Measurements from ENCODE around the gene ATP13A3.

Gene ATP13A3

DNA sequence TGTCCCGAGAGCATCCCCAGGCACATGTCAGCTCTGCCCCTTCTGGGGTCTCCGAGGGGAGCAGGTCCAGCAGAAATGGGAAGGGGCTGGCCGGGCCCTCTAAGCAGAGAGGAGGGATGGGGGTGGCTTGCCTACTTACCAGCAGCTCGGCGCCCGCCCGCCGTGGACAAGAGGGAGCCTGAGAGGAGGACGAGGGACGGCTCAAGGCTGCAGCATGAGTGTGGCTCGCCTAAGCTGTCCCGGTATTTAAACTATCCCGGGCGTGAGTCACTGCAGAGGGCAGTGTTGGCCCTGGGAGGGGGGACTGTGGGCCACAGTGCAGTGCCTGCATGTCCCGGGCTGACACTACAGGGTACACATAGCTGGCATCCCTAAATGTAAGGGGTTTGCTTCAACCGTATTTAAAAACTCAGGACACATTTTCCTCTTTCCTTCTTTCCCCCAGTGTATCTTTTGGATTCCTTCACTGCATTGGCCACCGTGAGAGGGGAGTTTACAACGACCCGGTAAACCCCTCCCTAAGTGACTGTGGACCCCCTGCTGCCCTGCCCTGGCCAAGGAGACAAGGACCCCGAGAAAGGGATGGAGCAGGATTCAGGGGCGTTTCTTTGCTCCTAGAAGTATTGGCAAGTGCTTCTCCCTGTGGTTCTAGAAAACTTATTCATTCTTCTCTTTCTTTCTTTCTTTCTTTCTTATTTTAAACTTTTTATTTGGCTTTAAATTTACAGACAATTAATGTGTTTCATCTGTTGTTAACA is 117.1 kb downstream of the ATP13A3 start, which contains the start of gene LRRC15:
Gene LRRC15, minus strand, starts transcription at position 222 of the 758 bp plus-strand sequence. CDS start 8,700 bp downstream, outside the sequence.
- DNase-seq (ENCODE audit: low spot score), result peak; percentile 83

DNA sequence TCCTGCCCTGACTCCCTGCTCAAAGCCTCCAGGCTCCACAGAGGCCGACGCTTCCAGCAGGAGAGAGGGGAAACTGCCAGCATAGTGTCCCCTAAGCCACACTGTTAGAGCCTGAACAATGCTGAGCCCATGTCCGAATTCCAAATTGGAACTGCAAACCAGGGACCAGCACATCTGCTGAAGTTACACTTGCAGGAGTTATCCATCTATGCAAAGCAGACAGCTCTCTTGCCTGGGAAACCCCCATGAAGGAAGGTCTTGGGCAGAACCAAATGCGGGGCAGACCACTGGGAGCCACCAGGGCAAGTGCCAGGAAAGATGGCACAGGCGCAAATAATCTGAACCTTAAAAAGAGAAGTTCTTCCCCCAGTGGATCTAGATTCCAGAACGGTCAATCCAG is 117.9 kb downstream of the ATP13A3 start:
- DNase-seq (ENCODE audit: low spot score), result no peak

DNA sequence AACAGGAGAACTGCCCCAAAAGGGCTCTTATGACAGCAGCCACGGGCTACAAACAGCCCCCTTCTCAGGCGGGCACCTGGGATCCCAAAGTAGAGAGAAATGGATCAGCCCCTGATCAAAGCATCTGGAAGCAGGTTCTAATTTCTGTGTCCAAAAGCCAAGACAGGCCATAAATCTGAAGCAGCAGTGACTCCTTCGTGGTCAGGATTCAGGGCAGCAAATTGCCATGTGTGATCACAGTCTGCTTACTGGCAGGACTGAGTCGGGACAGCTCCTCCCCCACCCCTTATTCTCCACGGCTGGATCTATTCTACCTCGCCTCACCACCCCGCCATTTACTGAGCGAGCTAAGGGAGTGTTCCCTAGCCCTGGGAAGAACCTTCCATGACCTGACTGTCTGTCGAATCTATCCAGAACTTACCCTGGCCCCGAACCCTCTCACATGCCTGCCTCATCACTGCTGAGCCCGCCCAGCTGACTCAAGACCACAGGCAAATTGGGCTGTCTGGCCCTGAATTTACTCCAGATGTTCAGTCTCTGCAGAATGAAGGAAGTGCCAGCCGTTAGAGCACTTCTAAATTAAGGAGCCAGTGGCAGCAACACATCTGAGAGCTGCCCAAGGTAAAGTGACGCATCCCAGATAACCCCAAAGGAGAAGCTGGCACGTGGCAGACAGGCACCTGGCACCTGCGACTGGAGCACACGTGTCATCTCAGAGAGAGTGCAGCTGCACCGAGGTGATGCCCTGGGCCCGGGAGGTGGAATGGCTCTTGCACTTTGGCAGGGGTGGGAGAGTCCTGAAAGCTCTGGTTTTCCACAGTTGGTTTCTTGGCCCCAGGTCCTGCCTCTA is 118.6 kb downstream of the ATP13A3 start:
- peak; percentile 62 for DNase-seq (ENCODE audit: low spot score)

DNA sequence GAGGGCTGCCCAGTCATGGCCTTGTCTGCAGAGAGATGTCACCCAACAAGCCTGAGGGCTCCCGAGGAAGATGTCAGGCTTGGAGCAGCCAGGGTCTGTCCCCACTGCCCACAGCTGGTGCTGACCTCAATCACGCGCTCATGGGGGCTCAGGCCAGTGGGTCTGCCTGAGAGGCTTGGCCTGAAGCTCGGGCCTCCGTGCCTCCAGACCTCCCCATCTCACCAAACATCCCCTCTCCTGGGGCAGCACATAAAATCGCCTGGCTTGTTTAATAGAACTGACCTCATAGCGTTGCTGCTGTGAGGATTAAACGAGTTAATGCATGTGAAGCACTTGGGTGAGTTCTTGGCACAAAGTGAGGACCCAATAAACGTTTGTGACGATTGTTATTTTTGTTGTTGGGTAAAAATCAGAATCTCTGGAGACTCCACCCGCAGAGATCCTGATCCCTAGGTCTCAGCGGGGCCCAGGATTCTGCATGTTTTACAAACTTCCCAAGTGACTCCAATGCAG is 120.8 kb downstream of the ATP13A3 start:
- DNase-seq (ENCODE audit: low spot score), result no peak

DNA sequence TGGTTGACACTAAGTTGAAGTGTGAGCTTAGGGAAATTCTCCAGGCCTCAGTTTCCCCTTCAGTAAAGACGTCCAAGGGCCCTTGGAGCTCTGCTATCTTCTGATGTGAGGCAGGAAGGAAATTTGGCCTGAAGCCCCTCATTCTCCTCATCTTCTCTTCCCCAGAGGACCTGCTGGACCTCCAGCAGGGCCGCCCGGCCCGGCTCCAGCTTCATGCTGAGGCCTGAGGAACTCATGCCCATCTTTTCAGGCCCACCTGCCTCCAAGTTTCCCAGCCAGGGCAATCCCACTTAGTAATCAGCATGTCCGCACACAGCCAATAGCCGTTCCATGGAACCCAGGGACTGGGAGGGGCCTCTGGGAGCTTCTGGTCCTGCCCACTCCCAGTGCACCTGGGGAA is 121.3 kb downstream of the ATP13A3 start:
- DNase-seq (ENCODE audit: low spot score), result no peak

DNA sequence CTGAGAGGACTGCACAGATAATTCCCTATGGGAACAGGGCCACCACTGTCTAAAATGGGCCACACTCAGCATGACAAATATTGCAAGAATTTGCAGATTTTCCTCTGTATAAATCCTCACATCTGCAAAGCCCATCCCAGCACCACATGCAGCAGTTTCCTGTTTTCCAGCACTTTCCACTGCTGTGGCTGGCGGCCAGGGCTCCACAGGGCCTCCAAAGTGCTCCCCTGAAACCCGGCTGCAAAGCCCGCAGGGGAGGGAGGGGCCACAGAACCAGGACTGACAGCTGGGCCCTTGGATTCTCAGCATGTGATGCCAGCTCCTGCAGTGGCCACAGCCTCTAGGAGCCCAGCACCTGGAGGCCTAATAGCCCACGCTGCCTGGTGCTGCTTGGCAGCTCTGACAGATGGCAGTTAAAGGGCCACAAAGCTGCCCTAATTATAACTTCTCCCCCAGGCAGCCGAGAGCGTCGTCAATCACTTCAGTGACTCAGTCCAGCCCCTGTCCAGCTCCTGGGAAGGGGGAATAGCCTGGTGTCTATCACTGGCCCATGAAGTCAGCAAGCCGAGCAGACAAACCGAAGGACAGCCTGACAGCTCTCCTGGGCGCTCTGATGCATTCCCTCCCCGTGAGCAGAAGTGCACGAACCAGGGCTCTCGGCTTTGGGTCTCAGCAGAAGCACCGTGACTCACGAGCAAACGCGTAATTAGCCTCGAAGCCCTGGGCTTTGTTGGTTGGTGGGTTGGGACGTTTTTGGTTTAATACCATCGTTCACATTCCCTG is 122.0 kb downstream of the ATP13A3 start:
- DNase-seq (ENCODE audit: low spot score), result peak; percentile 56

DNA sequence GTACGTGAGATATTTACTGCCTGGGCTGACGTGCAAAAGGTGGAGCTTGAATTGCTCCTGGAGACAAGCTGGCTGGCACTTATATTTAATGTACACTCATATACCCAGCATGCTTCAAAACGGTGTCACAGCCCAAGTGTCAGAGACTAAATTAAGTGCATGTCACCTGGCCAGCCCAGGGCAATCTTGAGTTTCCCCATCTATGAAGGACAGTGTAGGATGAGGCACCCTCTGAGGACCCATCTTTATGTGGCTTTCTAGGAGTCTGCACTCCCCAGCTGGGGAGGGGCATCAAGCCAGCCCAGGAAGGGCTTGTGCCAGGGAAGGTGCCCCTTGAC is 122.5 kb downstream of the ATP13A3 start:
- no peak for DNase-seq (ENCODE audit: low spot score)

DNA sequence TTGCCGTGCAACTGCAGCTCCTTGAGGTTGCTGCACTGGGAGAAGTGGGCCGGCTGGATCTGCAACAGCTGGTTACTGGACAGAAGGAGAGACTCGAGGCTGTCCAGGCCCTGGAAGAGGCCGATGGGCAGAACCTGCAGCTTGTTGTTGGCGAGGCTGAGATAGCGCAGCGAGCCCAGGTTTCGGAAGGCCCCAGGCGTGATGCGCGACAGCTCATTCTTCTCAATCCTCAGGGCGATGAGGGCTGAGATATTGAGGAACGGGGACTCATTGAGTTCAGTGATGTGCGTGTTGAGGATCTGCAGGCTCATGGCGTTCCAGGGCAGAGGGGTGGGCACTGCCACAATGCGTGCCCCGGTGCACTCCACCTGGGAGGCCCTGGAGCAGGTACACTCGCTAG is 126.2 kb downstream of the ATP13A3 start:
- no peak for DNase-seq (ENCODE audit: low spot score)

DNA sequence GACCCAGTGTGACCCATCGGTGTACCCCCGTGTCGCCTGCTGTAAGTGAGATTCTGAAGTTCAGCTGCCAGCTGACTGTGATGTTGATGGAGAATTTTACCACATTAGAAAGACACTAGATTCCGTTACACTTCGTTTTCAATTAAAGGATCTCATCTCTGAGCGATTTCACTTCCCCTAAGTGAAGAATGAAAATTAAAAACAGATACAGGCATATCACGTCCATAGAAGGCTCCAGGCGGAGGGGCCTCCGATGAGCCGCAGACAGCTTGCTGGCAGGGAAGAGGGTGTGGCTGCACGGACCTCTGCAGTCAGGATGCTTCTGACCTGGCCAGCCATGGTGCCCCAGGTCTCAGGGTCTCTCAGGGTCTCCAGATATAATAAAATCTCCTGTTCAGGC is 129.1 kb downstream of the ATP13A3 start:
- DNase-seq (ENCODE audit: low spot score), result no peak

DNA sequence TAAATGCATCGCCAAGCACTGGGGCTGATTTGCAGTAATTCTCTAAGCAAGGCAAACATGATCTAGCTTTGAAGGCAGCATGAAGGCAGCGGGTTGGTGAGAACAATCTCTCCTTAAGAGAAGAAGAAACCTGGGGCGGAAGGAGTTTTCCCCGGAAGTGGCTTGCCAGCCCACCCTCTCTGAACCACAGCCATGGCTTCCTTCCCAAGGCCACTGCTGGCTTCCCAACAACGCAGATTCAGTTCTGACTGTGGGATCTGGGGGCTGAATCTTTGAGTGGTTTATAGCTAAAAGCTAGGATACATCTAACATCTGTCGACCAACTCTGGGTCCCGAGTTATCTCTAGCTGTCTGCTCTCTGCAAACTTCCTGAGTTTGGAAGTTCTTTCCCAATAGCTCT is 131.4 kb downstream of the ATP13A3 start:
- DNase-seq (ENCODE audit: low spot score), result no peak

DNA sequence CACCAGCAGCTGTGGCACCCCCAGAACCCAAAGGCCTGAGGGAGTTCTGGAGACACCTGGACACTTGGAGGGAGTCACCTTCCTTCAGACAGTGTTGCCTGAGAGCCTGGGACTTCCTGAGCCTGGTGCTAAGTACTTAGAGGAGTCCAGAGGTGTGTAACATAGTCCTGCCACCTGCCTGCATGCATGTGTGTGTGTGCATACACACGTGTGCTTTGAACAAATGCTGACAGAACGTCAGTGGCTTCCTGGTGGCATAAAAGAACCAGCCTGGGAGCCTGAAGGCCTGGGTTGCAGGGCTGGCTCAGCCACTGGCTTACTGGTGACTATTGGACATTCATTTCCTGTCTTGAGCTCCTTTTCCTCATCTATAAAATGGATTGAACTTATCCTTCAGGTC is 132.5 kb downstream of the ATP13A3 start:
- DNase-seq (ENCODE audit: low spot score), result no peak

Measured in AG08396 (cell line).